Measurements from ENCODE around the gene POGLUT2.
"Not testable (repeated sequence)": the region's sequence is repeated elsewhere in the genome, so short reads cannot be mapped to it uniquely, and the experiment has no call there.

The POGLUT2 gene

GRCh38 chr13:102781591-102781990, 17.2 kb downstream of the POGLUT2 start:
- Mint-ChIP-seq H3K27me3 (ENCODE audit: low read depth) (no peaks in the 10 kb centered on the region), H3K4me3 (no peak overlapping the region), H3K4me1 (ENCODE audit: low read depth) (peaks cover 25% of the 10 kb centered on the region), H3K27ac (no peak overlapping the region), H3K9me3 (peaks cover 7% of the 10 kb centered on the region), H3K36me3 (ENCODE audit: low read depth) (peaks cover 38% of the 10 kb centered on the region)

DNA sequence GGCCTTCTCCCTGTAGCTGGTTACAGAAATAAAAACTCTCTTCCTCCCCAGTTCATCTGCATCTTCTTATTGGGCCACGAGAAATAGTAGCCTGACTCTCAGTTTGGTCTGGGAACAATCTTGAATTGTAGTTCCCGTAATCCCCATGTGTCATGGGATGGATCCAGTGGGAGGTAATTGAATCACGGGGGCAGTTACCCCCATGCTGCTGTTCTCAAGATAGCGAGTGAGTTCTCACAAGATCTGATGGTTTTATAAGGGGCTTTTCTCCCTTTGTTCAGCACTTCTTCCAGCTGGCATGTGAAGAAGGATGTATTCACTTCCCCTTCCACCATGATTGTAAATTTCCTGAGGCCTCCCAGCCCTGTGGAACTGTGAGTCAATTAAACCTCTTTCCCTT, 18.1 kb downstream of the POGLUT2 start:
- not testable (repeated sequence) for H3K9me3 Mint-ChIP-seq; H3K27me3 Mint-ChIP-seq (ENCODE audit: low read depth); H3K4me3 Mint-ChIP-seq
- H3K36me3 Mint-ChIP-seq (ENCODE audit: low read depth), result peaks cover 33% of the 10 kb centered on the region
- peak overlapping the region; percentile 97 for H3K27ac Mint-ChIP-seq
- peaks cover 29% of the 10 kb centered on the region for H3K4me1 Mint-ChIP-seq (ENCODE audit: low read depth)

DNA sequence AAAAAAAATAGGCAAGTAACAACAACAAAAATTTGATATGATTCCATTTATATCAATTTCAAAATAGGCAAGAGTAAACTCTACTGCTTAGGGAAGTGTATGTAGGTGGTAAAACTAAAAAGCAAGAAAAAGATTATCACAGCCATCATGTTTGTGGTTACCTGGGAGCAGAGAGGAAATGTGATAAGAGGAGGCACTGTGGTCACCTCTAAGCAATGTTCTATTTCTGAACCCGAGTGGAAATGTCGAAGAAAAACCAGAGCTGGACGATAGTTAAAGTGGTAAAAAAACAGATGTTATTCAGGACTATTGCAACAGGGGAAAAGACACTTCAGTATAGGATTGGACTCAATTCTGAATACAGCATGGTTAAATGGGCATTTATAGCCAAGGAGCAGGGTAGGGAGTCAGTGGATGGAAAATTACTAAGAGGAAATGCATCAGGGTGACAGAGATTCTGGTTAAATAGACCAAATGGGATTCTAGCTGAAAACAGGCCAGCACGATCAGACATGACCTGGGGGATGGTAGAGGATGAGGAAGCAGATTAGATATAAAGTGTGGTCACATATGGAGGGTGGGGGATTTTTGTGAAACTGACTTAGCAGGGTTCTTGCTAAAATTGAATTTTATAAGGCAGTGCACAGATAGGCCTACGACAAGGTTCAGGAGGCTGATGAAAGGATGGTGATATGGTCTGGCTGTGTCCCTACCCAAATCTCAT, 19.2 kb downstream of the POGLUT2 start:
- H3K4me3 Mint-ChIP-seq, result peak overlapping the region; percentile 76
- peaks cover 36% of the 10 kb centered on the region for H3K4me1 Mint-ChIP-seq (ENCODE audit: low read depth)
- no peaks in the 10 kb centered on the region for H3K27me3 Mint-ChIP-seq (ENCODE audit: low read depth)
- H3K9me3 Mint-ChIP-seq, result peaks cover 7% of the 10 kb centered on the region
- H3K27ac Mint-ChIP-seq, result peak overlapping the region; percentile 97
- H3K36me3 Mint-ChIP-seq (ENCODE audit: low read depth), result peaks cover 27% of the 10 kb centered on the region

GRCh38 chr13:102777736-102778135, 21.0 kb downstream of the POGLUT2 start:
- Mint-ChIP-seq H3K9me3 (peaks cover 7% of the 10 kb centered on the region), H3K4me3 (no peak overlapping the region), H3K27ac (no peak overlapping the region), H3K4me1 (ENCODE audit: low read depth) (peaks cover 43% of the 10 kb centered on the region), H3K27me3 (ENCODE audit: low read depth) (no peaks in the 10 kb centered on the region), H3K36me3 (ENCODE audit: low read depth) (peaks cover 16% of the 10 kb centered on the region)

- peaks cover 12% of the 10 kb centered on the region for H3K36me3 Mint-ChIP-seq (ENCODE audit: low read depth)
- H3K4me1 Mint-ChIP-seq (ENCODE audit: low read depth), result peaks cover 56% of the 10 kb centered on the region
- peaks cover 6% of the 10 kb centered on the region for H3K9me3 Mint-ChIP-seq
- no peak overlapping the region for H3K27ac Mint-ChIP-seq
- no peaks in the 10 kb centered on the region for H3K27me3 Mint-ChIP-seq (ENCODE audit: low read depth)
- H3K4me3 Mint-ChIP-seq, result no peak overlapping the region
Observed at GRCh38 chr13:102776271-102776670, 22.5 kb downstream of the POGLUT2 start.

- no peaks in the 10 kb centered on the region for H3K27me3 Mint-ChIP-seq (ENCODE audit: low read depth)
- H3K4me1 Mint-ChIP-seq (ENCODE audit: low read depth), result peaks cover 60% of the 10 kb centered on the region
Observed at GRCh38 chr13:102774591-102775520, 23.9 kb downstream of the POGLUT2 start.

DNA sequence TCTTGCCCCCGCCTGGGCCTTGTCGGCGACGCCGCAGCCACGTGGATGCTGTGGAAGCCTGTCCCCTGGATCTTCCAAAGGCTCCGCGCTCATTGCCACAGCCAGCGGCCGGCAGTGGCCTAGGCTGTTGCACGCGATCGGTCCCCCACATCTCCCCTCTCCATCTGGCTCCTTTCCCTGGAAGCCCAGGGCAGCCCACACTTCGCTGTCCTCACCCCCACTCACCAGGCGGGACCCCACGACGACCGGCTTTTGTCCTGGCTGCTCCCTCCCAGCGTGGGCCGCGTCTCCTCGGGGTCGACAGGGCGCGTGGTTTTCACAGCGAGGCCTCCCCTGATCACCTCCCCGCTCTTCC, 24.6 kb downstream of the POGLUT2 start:
- Mint-ChIP-seq H3K27ac (peak overlapping the region; percentile 96), H3K9me3 (no peaks in the 10 kb centered on the region), H3K4me3 (peak overlapping the region; percentile 93), H3K36me3 (ENCODE audit: low read depth) (peaks cover 6% of the 10 kb centered on the region), H3K4me1 (ENCODE audit: low read depth) (peaks cover 57% of the 10 kb centered on the region), H3K27me3 (ENCODE audit: low read depth) (no peaks in the 10 kb centered on the region)

More at GRCh38 chr13:102774591-102775520, 23.9 kb downstream of the POGLUT2 start:
- H3K27ac Mint-ChIP-seq, result peak overlapping the region; percentile 96
- H3K36me3 Mint-ChIP-seq (ENCODE audit: low read depth), result peaks cover 6% of the 10 kb centered on the region
- H3K9me3 Mint-ChIP-seq, result no peaks in the 10 kb centered on the region
- peak overlapping the region; percentile 93 for H3K4me3 Mint-ChIP-seq

- H3K27ac Mint-ChIP-seq, result peak within 1 kb of the TSS; percentile 96
- H3K9me3 Mint-ChIP-seq, result no peaks in the 10 kb centered on the region
- H3K27me3 Mint-ChIP-seq (ENCODE audit: low read depth), result no peaks in the 10 kb centered on the region
- peaks cover 55% of the 10 kb centered on the region for H3K4me1 Mint-ChIP-seq (ENCODE audit: low read depth)
- H3K4me3 Mint-ChIP-seq, result peak within 1 kb of the TSS; percentile 93
- H3K36me3 Mint-ChIP-seq (ENCODE audit: low read depth), result peaks cover 6% of the 10 kb centered on the region
Observed at GRCh38 chr13:102773441-102774213, 25.1 kb downstream of the POGLUT2 start, which contains the start of gene TEX30. Gene TEX30 (minus strand): TSS chr13:102773786. CDS start chr13:102770026, 3,760 bp downstream.

DNA sequence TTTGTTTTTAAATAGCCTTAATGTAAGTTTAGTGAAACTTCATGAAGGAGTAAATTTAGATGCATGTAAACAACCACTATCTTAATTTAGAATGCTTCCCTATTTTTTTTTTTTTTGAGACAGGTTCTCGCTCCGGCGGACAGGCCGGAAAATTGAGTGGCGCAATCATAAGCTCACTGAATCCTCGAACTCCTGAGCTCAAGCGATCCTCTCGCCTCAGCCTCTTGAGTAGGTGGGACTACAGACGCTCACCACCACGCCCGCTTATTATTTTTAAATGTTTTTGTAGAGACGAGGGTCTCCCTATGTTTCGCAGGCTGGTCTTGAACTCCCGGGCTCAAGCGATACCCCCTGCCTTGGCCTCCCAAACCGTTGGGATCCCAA, 26.7 kb downstream of the POGLUT2 start:
- no peak overlapping the region for H3K27ac Mint-ChIP-seq
- no peaks in the 10 kb centered on the region for H3K9me3 Mint-ChIP-seq
- H3K4me1 Mint-ChIP-seq (ENCODE audit: low read depth), result peaks cover 52% of the 10 kb centered on the region
- H3K36me3 Mint-ChIP-seq (ENCODE audit: low read depth), result peaks cover 12% of the 10 kb centered on the region
- H3K4me3 Mint-ChIP-seq, result peak overlapping the region; percentile 92
- no peaks in the 10 kb centered on the region for H3K27me3 Mint-ChIP-seq (ENCODE audit: low read depth)

GRCh38 chr13:102771298-102772041, 27.3 kb downstream of the POGLUT2 start:
- Mint-ChIP-seq H3K27me3 (ENCODE audit: low read depth) (no peaks in the 10 kb centered on the region), H3K36me3 (ENCODE audit: low read depth) (peaks cover 17% of the 10 kb centered on the region), H3K9me3 (no peaks in the 10 kb centered on the region), H3K4me3 (peak overlapping the region; percentile 92), H3K4me1 (ENCODE audit: low read depth) (peaks cover 51% of the 10 kb centered on the region), H3K27ac (peak overlapping the region; percentile 68)

DNA sequence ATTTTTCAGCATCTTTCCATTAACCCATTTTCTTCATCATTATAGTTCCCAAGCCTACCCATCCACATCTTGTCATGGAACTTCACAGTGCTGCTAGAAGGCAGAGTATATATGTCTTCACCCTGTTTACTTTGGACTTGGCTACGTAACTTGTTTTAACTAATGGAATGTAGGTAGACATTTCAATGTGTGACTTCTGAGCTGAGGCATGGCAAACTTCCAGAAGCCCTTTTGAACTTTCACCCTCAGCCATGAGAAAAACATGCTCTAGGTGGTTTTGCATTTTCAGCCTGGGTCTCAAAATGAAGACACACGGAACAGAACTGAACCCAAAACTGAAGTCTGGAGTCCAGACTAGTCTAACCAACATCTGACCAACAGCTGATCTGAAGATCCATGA, 28.3 kb downstream of the POGLUT2 start:
- Mint-ChIP-seq H3K36me3 (ENCODE audit: low read depth) (peaks cover 19% of the 10 kb centered on the region), H3K4me1 (ENCODE audit: low read depth) (peaks cover 47% of the 10 kb centered on the region), H3K4me3 (no peak overlapping the region), H3K27me3 (ENCODE audit: low read depth) (no peaks in the 10 kb centered on the region), H3K9me3 (no peaks in the 10 kb centered on the region), H3K27ac (no peak overlapping the region)

DNA sequence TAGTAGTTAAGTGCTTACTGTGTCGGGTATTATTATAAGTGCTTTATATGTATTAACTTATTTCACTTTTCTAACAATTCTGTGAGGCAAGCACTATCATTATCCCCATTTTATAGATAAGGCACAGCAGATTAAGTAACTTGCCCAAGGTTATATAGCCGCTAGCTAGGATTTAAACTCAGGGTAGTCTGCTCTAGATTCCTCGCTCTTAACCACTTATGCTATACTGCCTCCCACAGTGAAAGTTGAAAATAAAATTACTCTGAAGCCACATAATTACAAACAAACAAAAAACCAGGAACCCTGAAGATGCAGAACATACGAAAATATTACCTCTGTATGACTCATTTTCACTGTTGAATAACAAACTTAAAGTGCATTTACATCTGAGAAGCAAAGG, 29.1 kb downstream of the POGLUT2 start:
- H3K9me3 Mint-ChIP-seq, result no peaks in the 10 kb centered on the region
- peaks cover 42% of the 10 kb centered on the region for H3K4me1 Mint-ChIP-seq (ENCODE audit: low read depth)
- peaks cover 19% of the 10 kb centered on the region for H3K36me3 Mint-ChIP-seq (ENCODE audit: low read depth)
- H3K27ac Mint-ChIP-seq, result peak overlapping the region; percentile 41
- H3K4me3 Mint-ChIP-seq, result no peak overlapping the region
- no peaks in the 10 kb centered on the region for H3K27me3 Mint-ChIP-seq (ENCODE audit: low read depth)

DNA sequence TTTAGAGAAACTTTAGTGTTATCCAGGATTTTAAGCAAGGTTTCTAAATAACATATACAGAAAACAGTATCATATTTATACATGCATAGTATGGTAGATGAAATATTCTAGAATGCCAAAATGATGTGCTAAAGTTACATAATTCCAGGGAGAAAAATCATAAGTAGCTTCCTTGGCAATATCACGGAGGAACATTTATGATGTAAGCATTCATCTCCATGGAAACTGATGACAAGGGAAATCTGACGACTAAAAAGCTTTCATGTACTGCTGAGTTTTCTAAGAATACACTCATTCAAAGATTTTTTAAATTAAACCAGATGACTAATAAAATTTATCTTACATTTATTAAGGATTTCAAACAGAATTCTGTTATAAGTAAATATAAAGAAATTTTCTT, 29.9 kb downstream of the POGLUT2 start:
- Mint-ChIP-seq H3K4me1 (ENCODE audit: low read depth) (peaks cover 38% of the 10 kb centered on the region), H3K27me3 (ENCODE audit: low read depth) (no peaks in the 10 kb centered on the region), H3K9me3 (no peaks in the 10 kb centered on the region), H3K4me3 (no peak overlapping the region), H3K27ac (no peak overlapping the region), H3K36me3 (ENCODE audit: low read depth) (peaks cover 19% of the 10 kb centered on the region)

GRCh38 chr13:102763741-102764140, 35.0 kb downstream of the POGLUT2 start:
- H3K9me3 Mint-ChIP-seq, result no peaks in the 10 kb centered on the region
- peaks cover 14% of the 10 kb centered on the region for H3K36me3 Mint-ChIP-seq (ENCODE audit: low read depth)
- H3K27me3 Mint-ChIP-seq (ENCODE audit: low read depth), result no peaks in the 10 kb centered on the region
- H3K4me1 Mint-ChIP-seq (ENCODE audit: low read depth), result peaks cover 5% of the 10 kb centered on the region
- H3K4me3 Mint-ChIP-seq, result no peak overlapping the region
- no peak overlapping the region for H3K27ac Mint-ChIP-seq

All from T-helper 1 cell treated with Interleukin-12 subunit alpha and Interleukin-12 subunit beta and Interleukin-4 antibody, amounts not matched to agents 30 μg/mL and 1 μg/mL, for 36 hours (primary cell).